ENCODE data around the gene KIR3DL1. TPM values are rescaled to one million over a fixed set of nuclear protein-coding genes. Genes with fewer than 3 reads are reported as not detected.

KIR3DL1 gene
- not detected in 2 replicates for total RNA-seq

GRCh38 chr19:54816251-54816650, at the start of gene KIR3DL1:
TSS of gene KIR3DL1 (plus strand) at chr19:54816468.

GRCh38 chr19:54769646-54770045, 46.6 kb upstream of the KIR3DL1 start, which contains the start of gene KIR2DL1:
TSS of gene KIR2DL1 (plus strand) at chr19:54769793. CDS start at chr19:54769851, 58 bp downstream.

GRCh38 chr19:54803410-54803809, 12.9 kb upstream of the KIR3DL1 start, which contains the start of gene KIR2DL4:
TSS of gene KIR2DL4 (plus strand) at chr19:54803610. CDS start at chr19:54803652, 42 bp downstream.

GRCh38 chr19:54832496-54832895, 16.2 kb downstream of the KIR3DL1 start, which contains the start of gene KIR2DS4:
TSS of gene KIR2DS4 (plus strand) at chr19:54832676.

GRCh38 chr19:54850061-54850640, 33.9 kb downstream of the KIR3DL1 start, which contains the start of gene KIR3DL2:
TSS of gene KIR3DL2 (plus strand) at chr19:54850443. CDS start at chr19:54850476, 33 bp downstream.

GRCh38 chr19:54873990-54874389, 57.7 kb downstream of the KIR3DL1 start, which contains the start of gene FCAR:
TSS of gene FCAR (plus strand) at chr19:54874235. CDS start at chr19:54874290, 55 bp downstream.

Small RNA genes within 50 kb of the gene (small RNA-seq; reads per million reads assigned to genes)
- not detected for gene KIR3DP1
- not detected for gene RNU6-222P

Other genes starting within 250 kb of the KIR3DL1 start
- gene LILRA2, start 242.7 kb upstream of the KIR3DL1 start, total RNA-seq, result not detected in 2 replicates
- gene LILRA1, start 222.8 kb upstream of the KIR3DL1 start, total RNA-seq, result not detected in 2 replicates
- not detected in 2 replicates for gene LILRB1, start 186.0 kb upstream of the KIR3DL1 start, total RNA-seq
- not detected in 2 replicates for gene LILRB4, start 153.5 kb upstream of the KIR3DL1 start, total RNA-seq
- not detected in 2 replicates for gene KIR3DL3, start 92.0 kb upstream of the KIR3DL1 start, total RNA-seq
- gene KIR2DL3, start 78.0 kb upstream of the KIR3DL1 start, total RNA-seq, result not detected in 2 replicates
- not detected in 2 replicates for gene KIR2DL1, start 46.7 kb upstream of the KIR3DL1 start, total RNA-seq
- not detected in 2 replicates for gene KIR2DL4, start 12.9 kb upstream of the KIR3DL1 start, total RNA-seq
- gene KIR2DS4, start 16.2 kb downstream of the KIR3DL1 start, total RNA-seq, result not detected in 2 replicates
- not detected in 2 replicates for gene KIR3DL2, start 34.0 kb downstream of the KIR3DL1 start, total RNA-seq
- not detected in 2 replicates for gene FCAR, start 57.8 kb downstream of the KIR3DL1 start, total RNA-seq
- not detected in 2 replicates for gene NCR1, start 89.7 kb downstream of the KIR3DL1 start, total RNA-seq
- gene NLRP7, start 131.1 kb downstream of the KIR3DL1 start, total RNA-seq, result not detected in 2 replicates
- 0.65 TPM in 1 of 2 replicates, not detected in the other for gene NLRP2, start 149.9 kb downstream of the KIR3DL1 start, total RNA-seq
- gene GP6, start 221.8 kb downstream of the KIR3DL1 start, total RNA-seq, result not detected in 2 replicates
- gene RDH13, start 246.7 kb downstream of the KIR3DL1 start, total RNA-seq, result 8.6 and 9.1 TPM in 2 replicates